Sigmoid colon (tissue), 4 donors: ENCODE data around the gene CRY2.

Source experiments
- CTCF ChIP-seq, 4 experiments: fragments of 450-650 bp in 3 of 4; fragments of 200-600 bp in 1 of 4; IDR thresholded peaks; one replicate each; pipeline ENCODE4 v1.5.1; 2016 to 2019; ENCODE audit warnings: antibody characterized with exemption in 4 of 4, mild to moderate bottlenecking in 3 of 4, moderate library complexity in 2 of 4
- EP300 ChIP-seq, 4 donors: sonication (generic); formaldehyde crosslinking; IDR thresholded peaks; one replicate each; pipeline ENCODE4 v1.6.1; 2017; ENCODE audit warnings: antibody characterized with exemption in 4 of 4
- POLR2A ChIP-seq, 2 donors: fragments of 450-650 bp; IDR thresholded peaks; one replicate each; pipeline ENCODE4 v1.6.1; 2016; ENCODE audit warnings: antibody characterized with exemption in 2 of 2, mild to moderate bottlenecking in 2 of 2, moderate library complexity in 2 of 2
- POLR2AphosphoS5 ChIP-seq, 4 donors: sonication (generic); formaldehyde crosslinking; IDR thresholded peaks; one replicate each; pipeline ENCODE4 v1.6.1; 2017; ENCODE audit warnings: antibody characterized with exemption in 4 of 4

- TF ChIP-seq CTCF (IDR thresholded peaks at IDR 0.05) (no peak), POLR2A (IDR thresholded peaks at IDR 0.05) (no peak), POLR2AphosphoS5 (IDR thresholded peaks at IDR 0.05) (peak in 1 of 4 donors; percentile 14), EP300 (IDR thresholded peaks at IDR 0.05) (no peak)
These were observed 37.4 kb downstream of the CRY2 start for GRCh38 chr11:45884596-45885185.
